HG03354 (cell line): Measurements from ENCODE around the gene GGA3.
"Not testable (repeated sequence)": the region's sequence is repeated elsewhere in the genome, so short reads cannot be mapped to it uniquely, and the experiment has no call there.

Experiments used
- ATAC-seq: cut with Tn5 transposase; IDR thresholded peaks from one replicate; pipeline ENCODE4 v1.9.1; 2021; ENCODE audit warnings: mild to moderate bottlenecking; ENCODE audit not compliant: unreplicated experiment, poor library complexity, severe bottlenecking

The GGA3 gene, protein sequence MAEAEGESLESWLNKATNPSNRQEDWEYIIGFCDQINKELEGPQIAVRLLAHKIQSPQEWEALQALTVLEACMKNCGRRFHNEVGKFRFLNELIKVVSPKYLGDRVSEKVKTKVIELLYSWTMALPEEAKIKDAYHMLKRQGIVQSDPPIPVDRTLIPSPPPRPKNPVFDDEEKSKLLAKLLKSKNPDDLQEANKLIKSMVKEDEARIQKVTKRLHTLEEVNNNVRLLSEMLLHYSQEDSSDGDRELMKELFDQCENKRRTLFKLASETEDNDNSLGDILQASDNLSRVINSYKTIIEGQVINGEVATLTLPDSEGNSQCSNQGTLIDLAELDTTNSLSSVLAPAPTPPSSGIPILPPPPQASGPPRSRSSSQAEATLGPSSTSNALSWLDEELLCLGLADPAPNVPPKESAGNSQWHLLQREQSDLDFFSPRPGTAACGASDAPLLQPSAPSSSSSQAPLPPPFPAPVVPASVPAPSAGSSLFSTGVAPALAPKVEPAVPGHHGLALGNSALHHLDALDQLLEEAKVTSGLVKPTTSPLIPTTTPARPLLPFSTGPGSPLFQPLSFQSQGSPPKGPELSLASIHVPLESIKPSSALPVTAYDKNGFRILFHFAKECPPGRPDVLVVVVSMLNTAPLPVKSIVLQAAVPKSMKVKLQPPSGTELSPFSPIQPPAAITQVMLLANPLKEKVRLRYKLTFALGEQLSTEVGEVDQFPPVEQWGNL

DNA sequence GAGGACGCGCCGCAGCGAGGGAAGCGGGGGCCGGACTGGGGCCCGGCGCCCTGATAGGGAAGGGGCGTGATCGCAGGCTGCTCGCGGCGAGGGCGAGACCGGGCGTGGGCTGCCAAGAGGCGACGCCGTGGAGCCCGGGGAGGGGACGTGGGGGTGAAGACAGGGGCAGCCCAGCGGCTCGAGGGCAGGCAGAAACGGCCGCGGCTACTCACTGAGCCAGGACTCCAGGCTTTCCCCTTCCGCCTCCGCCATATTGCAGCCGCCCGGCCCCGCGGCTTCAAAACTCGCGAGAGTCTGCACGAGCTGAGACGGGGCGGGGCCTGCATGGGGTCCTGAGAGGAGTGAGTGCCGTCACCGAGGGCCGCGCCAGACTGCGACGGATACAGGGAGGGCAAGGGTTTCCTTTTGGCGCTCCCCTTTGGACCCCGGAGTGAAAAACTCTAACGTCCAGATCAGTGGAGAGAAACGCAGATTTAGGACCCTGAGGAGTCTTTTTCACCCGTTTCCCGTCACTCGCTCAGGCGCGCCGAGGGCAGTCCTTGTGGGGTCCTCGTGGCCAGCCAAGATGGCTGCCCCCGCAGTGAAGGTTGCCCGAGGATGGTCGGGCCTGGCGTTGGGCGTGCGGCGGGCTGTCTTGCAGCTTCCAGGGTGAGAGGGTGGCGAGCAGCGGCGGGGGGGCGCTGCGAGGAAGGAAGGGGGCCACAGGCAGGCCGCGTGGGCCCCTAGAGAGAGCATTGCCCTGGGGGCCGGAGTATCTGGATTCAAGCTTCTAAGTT is at the start of gene GGA3, which contains the start of gene MRPS7:
GGA3 (minus strand) TSS at position 271 of the 776 bp plus-strand sequence; CDS start at position 252, 19 bp downstream.
MRPS7 (plus strand) TSS at position 544 of the 776 bp plus-strand sequence; CDS start at position 566, 22 bp downstream.
- ATAC-seq, result peak; percentile 91

DNA sequence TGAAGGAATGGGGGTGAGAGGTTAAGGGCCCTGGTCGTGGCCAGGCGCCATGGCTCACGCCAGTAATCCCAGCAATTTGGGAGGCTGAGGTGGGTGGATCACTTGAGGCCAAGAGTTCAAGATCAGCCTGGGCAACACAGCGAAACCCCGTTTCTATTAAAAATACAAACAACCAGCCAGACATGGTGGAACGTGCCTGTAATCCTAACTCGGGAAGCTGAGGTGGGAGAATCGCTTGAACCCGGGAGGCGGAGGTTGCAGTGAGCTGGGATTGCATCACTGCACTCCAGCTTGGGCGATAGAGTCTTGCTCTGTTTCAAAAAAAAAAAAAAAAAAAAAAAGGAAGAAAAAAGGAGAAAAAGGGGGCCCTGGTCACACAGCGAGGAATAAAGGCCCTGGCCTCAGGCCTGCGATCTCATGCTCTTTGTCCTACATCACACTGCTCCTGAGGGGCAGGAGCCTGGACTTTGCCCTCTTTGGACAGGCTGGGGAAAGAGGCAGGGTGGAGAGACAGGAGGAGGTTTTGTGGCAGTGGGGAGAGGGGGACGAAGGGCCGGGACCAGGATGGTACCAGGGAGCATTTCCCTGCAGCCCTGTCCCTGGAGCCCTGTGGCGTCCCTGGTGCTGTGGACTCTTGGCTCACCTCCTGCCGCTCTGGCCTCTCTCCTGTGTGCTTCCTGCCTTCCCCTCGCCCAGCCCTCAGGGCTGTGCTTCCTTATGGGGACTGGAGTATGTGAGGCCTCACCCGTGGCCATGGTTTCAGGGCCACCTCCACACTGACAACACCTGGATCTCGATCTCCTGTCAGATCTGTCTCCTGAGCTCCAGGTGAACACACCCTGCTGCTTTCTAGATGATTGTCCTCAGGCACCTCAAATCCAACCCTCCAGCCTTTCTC is 47.6 kb upstream of the GGA3 start:
- no peak for ATAC-seq

DNA sequence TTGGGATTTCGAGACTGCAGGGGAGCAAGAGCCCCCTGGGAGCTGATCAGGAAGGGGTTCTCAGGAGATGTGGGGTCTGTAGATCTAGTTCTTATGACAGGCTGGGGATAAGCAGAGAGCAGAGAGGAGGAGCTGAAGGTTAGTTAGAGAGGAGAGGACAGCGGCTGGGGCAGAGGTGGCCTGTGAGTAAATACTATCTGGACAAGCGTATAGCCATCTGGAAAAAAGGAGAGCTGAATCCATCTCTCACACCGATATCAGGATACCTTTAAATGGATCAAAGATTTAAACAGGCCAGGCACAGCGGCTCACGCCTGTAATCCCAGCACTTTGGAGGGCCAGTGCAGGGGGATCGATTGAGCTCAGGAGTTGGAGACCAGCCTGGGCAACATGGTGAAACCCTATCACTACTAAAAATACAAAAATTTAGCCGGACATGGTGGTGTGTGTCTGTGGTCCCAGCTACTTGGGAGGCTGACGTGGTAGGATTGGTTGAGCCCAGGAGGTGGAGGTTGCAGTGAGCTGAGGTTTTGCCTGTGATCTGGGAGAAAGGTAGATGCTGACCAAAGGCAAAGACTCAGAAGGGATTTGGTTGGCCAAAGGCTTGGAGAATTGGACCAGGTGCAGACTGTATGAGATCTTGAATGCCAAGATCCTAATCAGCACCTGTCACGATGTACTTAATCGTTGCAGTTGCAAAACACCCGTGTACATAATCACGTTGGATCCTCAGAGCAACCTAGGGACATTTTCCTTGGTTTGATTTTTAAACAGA is 46.7 kb upstream of the GGA3 start:
- ATAC-seq, result no peak

DNA sequence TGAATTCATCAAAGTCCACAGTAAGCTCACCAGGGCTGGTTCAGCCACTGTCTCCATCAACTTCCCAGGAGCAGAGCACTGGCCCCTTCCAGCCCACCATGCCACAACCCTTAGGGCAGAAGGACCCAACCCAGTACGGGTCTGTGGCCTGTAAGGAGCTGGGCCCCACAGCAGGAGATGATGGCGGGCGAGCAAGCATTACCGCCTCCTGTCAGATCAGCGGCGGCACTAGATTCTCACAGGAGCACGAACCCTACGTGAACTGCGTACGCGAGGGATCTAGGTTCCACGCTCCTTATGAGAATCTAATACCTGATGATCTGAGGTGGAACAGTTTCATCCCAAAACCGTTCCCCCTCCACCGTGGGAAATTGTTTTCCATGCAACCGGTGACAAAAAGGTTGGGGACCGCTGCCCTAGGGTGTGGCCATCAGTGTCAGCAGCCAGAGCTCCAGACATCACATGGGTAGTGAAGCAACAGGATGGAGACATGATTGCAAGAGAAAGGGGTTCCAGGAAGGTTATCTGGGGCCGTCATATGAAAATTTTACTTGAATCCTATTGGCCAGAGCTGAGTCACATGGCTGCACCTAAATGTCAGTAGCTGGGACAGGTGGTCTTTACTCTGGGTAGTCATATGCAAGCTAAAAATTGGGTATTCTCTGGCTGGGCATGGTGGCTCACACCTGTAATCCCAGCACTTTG is 40.2 kb upstream of the GGA3 start:
- no peak for ATAC-seq

DNA sequence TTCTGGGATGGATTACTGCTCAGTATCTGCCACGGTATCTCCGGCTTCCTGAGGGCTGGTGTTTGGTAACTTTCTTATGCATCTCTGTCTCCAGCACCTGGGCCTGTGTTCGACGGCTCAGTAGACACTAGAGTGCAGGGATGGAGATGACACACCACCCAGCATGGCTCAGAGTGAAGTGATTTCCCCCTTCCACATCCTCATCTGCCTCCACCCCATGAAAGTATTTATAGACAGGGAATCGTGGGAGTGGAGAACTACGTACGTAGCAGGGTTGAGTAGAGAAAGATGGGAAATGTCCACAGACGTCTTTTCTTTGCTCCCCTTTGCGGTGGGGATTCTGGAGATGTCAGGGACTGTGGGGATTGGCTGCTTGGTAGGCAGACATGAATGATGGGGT is 39.6 kb upstream of the GGA3 start:
- ATAC-seq, result no peak

DNA sequence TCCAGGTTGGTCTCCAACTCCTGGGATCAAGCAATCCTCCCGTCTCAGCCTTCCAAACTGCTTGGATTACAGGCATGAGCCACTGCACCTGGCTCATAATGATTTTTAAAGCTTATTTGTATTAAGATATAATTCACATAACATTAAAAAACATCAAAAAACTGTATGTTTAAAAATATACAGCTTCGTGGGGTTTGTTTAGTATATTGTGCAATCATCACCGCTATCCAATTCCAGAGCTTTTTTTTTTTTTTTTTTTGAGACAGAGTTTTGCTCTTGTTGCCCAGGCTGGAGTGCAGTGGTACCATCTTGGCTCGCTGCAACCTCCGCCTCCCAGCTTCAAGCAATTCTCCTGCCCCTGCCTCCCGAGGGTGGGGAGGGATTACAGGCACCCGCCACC is 38.9 kb upstream of the GGA3 start:
- no peak for ATAC-seq

DNA sequence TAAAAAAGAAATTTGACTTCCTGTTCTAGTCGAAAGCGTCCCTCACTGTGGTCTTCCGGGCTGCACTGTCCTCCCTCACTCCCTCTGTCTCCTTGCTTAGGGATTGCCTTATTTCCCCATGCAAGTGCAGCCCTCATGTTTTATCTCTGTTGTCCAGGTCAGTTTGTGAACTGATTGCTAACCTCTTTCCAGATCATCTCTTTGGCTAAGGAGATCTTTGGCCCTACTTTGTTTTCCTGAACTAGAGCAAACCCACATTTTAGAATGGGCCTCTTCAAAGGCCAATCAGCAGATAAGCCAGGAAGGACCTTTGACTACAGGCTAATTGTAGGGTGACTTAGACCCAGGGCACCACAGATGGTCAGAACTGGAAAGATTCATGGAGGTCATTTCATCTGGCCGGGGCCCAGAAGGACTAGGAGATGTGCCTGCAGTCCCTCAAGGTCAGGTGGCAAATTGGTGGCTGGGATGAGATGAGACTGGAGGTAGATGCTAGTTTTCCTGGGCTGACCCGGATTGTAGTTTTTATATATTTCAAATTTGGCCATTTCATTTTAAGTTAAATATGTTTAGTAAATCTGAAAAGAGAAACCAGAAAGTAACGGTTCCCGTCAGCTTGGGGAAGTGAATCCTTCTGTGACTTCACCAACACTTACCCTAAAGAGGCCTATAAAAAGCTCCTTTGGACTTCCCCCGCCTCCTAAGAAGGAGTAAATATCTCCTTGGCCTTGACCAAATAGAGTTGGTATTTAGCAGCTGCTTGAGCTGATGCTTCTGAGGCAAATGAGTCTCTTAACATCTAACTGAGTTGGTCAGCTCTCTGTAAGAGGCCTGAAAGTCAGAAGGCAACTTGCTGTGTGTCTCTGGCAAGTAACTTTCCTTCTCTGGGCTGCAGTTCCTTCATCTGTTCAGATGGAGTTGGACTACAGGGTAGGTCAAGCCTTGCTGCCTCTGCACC is 34.1 kb upstream of the GGA3 start:
- peak; percentile 70 for ATAC-seq

DNA sequence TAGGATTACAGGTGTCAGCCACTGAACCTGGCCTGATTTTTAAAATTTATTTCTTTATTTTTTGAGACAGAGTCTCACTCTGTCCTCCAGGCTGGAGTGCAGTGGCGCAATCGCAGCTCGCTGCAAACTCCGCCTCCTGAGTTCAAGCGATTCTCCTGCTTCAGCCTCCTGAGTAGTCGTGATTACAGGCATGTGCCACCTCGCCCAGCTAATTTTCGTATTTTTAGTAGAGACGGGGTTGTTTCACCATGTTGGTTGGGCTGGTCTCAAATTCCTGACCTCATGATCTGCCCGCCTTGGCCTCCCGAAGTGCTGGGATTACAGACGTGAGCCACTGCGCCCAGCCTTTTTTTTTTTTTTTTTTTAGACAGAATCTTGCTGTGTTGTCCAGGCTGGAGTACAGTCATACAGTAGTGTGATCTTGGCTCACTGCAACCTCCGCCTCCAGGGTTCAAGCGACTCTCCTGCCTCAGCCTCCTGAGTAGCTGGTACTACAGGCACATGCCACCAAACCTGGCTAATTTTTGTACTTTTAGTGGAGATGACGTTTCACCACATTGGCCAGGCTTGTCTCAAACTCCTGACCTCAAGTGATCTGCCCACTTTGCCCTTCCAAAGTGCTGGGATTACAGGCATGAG is 31.5 kb upstream of the GGA3 start:
- ATAC-seq, result not testable (repeated sequence)

DNA sequence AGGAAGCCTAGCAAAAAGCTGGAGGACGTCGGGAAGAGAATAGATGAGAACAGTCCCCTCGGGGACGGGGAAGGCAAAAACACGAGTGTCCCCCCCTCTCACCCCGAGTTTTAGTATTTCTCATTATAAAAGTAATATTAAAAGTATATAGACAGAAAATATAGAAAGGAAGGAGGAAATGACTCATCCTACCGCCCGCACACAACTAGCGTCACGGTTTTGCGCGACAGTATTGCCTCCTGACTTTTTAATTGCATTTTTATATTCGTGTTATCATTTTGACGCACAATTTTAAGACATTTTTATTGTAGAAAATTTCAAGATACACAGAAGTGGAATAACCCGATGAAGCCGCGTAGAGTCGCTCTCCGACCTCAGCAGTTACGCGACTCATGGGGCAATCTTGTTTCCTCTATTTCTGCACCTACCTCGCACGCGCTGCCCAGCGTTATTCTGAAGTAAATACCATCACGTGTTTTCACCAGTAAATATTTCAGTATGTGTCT is 28.5 kb upstream of the GGA3 start:
- ATAC-seq, result peak; percentile 26

DNA sequence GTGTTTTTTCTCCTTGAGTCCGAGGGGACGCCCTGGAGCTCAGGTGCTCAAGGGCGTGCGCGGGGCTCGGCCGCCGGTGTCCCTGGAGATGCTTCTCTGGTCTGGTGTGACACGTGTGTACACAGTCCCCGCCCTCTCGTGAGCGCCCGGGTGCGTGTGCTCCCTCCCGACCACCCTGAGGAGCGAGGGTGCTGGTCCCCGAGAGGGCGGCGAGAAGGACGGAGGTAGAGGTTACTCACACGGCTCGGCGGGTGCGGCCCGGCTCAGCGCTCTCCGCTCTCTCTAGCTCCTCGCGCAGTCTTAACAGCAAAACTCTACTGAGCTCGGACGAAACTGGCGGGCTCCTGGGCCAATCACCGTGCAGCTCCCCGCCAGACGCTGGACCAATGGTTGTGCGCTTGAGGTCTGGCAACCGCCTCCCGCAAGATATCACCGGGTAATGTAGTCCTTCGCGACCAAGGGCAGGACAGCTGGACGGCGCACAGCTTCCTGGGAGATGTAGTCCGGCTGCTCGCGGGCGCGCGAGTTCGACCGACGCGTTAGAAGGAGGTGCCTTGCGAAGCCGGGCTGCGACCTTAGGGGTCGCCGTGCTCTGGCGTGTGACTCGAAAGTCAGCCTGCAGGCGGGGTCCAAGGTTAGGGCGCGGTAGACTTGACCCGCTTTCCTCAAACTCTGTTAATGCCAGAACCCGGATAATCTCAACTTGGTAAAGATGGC is 27.9 kb upstream of the GGA3 start, which contains the start of gene SLC25A19:
SLC25A19 (minus strand) TSS at position 319 of the 717 bp plus-strand sequence. CDS start 2,669 bp downstream, outside the sequence.
- peak; percentile 92 for ATAC-seq

DNA sequence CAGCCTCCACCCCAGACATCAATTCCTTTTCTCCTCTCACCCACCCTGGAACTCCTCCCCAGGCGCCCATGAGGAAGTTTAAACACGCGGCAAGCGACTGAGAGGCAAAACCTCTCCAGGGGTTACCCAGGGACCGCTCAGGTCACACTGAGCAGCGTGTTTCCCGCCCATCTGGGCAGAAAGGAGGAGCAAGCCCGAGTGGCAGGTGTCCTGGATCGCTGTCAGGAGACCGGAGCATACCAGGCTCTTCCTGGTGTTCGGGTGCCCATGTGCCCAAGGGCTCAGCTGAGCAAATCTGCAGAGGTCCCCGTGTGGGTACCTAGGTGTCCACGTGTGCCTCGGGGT is 27.3 kb upstream of the GGA3 start:
- peak; percentile 27 for ATAC-seq

DNA sequence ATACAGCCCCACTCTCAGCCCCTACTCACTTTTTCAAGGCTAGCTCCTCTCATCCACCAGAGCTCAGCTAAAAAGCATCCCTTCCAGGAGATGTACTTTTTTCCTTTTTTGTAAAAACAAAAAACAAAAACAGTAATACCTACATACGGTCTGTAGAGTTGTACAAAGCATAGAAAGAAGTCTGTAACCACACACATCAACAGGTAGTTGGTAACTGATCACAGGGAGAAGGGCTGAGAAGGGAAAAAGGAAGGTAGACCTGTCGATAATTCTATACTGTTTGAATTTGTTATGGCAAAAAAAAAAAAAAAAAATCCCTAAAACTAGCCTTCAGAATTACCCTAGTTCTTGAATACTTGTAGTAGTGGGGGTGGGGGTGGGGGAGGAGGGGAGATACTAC is 27.0 kb upstream of the GGA3 start:
- no peak for ATAC-seq

DNA sequence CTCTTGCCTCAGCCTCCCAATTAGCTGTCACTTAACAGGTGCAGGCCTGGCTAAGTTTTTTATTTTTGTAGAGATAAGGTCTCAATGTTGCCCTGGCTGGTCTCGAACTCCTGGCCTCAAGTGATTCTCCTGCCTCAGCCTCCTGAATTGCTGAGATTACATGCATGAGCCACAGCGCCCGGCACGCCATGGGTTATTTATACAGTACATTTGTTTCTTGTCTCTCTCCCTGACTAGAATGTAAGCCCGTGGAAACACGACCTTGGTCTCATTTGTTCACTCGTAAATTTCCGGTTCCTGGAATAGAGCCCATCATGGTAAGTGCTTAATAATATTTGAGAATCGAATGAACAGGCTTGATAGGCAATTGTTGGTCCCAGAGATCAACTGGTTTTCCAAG is 25.8 kb upstream of the GGA3 start:
- ATAC-seq, result no peak

DNA sequence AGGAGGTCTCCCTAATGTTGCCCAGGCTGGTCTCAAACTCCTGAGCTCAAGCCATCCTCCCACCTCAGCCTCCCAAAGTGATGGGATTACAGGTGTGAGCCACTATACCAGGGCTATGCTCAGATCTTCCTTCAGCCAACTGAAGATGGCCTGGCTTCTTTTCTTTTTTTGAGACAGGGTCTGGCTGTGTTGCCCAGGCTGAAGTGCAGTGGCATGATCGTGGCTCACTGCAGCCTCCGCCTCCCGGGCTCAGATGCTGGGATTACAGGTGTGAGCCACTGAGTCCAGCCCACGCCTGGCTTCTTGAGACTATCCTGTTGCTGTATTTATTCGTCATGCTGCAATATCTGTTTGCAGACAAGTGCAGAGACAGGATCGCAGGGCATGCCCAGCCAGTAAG is 23.7 kb upstream of the GGA3 start:
- no peak for ATAC-seq

DNA sequence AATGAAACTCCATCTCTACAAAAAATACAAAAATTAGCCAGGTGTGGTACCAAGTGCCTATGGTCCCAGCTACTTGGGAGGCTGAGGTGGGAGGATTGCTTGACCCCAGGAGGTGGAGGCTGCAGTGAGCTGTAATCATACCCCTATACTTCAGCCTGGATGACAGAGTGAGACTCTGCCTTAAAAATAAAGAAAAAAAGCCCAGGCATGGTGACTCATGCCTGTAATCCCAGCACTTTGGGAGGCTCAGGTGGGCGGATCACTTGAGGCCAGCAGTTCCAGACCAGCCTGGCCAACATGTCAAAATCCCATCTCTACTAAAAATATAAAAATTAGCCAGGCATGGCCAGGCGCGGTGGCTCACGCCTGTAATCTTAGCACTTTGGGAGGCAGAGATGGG is 18.8 kb upstream of the GGA3 start:
- ATAC-seq, result not testable (repeated sequence)

DNA sequence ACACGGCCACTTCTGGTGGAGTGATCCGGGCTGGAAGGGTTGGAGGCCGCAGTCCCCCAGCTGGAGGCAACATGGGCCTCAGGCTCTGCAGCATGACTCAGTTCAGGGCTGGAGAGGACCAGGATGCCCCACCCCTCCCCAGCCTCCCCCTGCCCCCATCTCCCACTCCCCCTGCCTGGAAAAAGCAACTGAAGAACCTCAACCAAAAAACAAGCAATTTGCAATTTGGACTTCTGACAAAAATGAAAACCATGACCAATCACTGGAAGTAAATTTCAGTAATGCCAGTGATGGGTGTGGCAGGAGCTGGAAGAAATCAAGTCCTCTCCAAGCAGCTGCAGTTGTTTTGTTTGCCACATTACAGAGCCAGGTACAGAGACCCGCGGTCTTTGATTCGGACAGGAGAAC is 16.3 kb upstream of the GGA3 start:
- ATAC-seq, result no peak
